HepG2 (cell line): Measurements from ENCODE around the gene PTPN2. TPM values are rescaled to one million over a fixed set of nuclear protein-coding genes. Genes with fewer than 3 reads are reported as not detected.

Experiments used
- EP300 ChIP-seq, 3 experiments: sonication (generic) in 1 of 3; formaldehyde crosslinking in 1 of 3; IDR thresholded peaks; 2 replicates each; pipeline versions ENCODE4 v1.5.1 to v1.6.1; 2011 to 2020; ENCODE audit warnings: low read depth in 2 of 3, low read length in 2 of 3, borderline replicate concordance in 1 of 3, improper control_type of control experiment in 1 of 3, mild to moderate bottlenecking in 1 of 3, missing genetic modification reagents in 1 of 3, moderate library complexity in 1 of 3
- FOXA1 ChIP-seq, 2 experiments: fragments of 450-650 bp in 1 of 2; sonication (generic) in 1 of 2; formaldehyde crosslinking in 1 of 2; IDR thresholded peaks; 2 replicates each; pipeline versions ENCODE4 v1.4.0 to v1.6.1; 2016 to 2020; ENCODE audit warnings: missing genetic modification reagents in 1 of 2
- PAF1 ChIP-seq: IDR thresholded peaks from 2 replicates; pipeline ENCODE4 v1.6.1; 2016; ENCODE audit warnings: missing genetic modification reagents, missing compliant biosample characterization
- ZFYVE20 ChIP-seq: sonication (generic); formaldehyde crosslinking; IDR thresholded peaks from 2 replicates; pipeline ENCODE4 v1.8.0; 2023; ENCODE audit warnings: low read depth, mild to moderate bottlenecking, moderate library complexity, missing genetic modification reagents, borderline replicate concordance
- ZNF24 ChIP-seq: fragments of 450-650 bp; IDR thresholded peaks from 2 replicates; pipeline ENCODE4 v1.6.1; 2017; ENCODE audit warnings: antibody characterized with exemption, mild to moderate bottlenecking
- polyA plus RNA-seq, 8 experiments: library from polyadenylated mRNA; depleted of rRNA in 3 of 8; stranded (reverse) in 7 of 8; unstranded in 1 of 8; fragments of >200 nt; fragmentation: Illumina TruSeq in 4 of 8; extraction: Trizol in 4 of 8; gene quantifications; 2 replicates each; pipeline versions ENCODE4 v1.2.1 to v1.2.3, GENCODE V29; 2011 to 2016; ENCODE audit warnings: low read depth in 4 of 8, missing spikeins in 1 of 8, mixed read lengths in 1 of 8; ENCODE audit not compliant: insufficient read depth in 1 of 8
- total RNA-seq, 5 experiments: library from RNA; depleted of rRNA; stranded (reverse); fragments of >200 nt; fragmentation: Illumina TruSeq; extraction: Trizol; gene quantifications; 2 replicates each; pipeline ENCODE4 v1.2.3, GENCODE V29; 2016; ENCODE audit warnings: low read depth in 1 of 5
- TF ChIP-seq, protein P1 (sequence below): sonication (generic); formaldehyde crosslinking; IDR thresholded peaks from 2 replicates; pipeline ENCODE4 v1.5.1; 2020; ENCODE audit warnings: mild to moderate bottlenecking, missing genetic modification reagents, borderline replicate concordance
- TF ChIP-seq, protein P2 (sequence below): IDR thresholded peaks from 2 replicates; pipeline ENCODE4 v1.6.1; 2016; ENCODE audit warnings: low read depth
- TF ChIP-seq, protein P3 (sequence below): sonication (generic); formaldehyde crosslinking; IDR thresholded peaks from 2 replicates; pipeline ENCODE4 v1.4.0; 2020; ENCODE audit warnings: missing genetic modification reagents

Gene PTPN2
- total and polyA plus RNA-seq, 2 of the 13 experiments (the other 11 are each of a cell fraction or from before 2014, with no cell fraction given), result 24.9 to 41.5 TPM

- no peak for TF ChIP-seq EP300 (IDR thresholded peaks at IDR 0.05; ENCODE audit: low read depth in 2 of 2, low read length in 2 of 2)
- TF ChIP-seq EP300 (CRISPR knock-in tag; IDR thresholded peaks at IDR 0.05; ENCODE audit: borderline replicate concordance), result no peak
- TF ChIP-seq, protein P1, sequence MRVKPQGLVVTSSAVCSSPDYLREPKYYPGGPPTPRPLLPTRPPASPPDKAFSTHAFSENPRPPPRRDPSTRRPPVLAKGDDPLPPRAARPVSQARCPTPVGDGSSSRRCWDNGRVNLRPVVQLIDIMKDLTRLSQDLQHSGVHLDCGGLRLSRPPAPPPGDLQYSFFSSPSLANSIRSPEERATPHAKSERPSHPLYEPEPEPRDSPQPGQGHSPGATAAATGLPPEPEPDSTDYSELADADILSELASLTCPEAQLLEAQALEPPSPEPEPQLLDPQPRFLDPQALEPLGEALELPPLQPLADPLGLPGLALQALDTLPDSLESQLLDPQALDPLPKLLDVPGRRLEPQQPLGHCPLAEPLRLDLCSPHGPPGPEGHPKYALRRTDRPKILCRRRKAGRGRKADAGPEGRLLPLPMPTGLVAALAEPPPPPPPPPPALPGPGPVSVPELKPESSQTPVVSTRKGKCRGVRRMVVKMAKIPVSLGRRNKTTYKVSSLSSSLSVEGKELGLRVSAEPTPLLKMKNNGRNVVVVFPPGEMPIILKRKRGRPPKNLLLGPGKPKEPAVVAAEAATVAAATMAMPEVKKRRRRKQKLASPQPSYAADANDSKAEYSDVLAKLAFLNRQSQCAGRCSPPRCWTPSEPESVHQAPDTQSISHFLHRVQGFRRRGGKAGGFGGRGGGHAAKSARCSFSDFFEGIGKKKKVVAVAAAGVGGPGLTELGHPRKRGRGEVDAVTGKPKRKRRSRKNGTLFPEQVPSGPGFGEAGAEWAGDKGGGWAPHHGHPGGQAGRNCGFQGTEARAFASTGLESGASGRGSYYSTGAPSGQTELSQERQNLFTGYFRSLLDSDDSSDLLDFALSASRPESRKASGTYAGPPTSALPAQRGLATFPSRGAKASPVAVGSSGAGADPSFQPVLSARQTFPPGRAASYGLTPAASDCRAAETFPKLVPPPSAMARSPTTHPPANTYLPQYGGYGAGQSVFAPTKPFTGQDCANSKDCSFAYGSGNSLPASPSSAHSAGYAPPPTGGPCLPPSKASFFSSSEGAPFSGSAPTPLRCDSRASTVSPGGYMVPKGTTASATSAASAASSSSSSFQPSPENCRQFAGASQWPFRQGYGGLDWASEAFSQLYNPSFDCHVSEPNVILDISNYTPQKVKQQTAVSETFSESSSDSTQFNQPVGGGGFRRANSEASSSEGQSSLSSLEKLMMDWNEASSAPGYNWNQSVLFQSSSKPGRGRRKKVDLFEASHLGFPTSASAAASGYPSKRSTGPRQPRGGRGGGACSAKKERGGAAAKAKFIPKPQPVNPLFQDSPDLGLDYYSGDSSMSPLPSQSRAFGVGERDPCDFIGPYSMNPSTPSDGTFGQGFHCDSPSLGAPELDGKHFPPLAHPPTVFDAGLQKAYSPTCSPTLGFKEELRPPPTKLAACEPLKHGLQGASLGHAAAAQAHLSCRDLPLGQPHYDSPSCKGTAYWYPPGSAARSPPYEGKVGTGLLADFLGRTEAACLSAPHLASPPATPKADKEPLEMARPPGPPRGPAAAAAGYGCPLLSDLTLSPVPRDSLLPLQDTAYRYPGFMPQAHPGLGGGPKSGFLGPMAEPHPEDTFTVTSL (CRISPR knock-in tag), result no peak
- TF ChIP-seq ZFYVE20 (CRISPR knock-in tag), result no peak
- TF ChIP-seq ZNF24, result no peak
- TF ChIP-seq, protein P2, sequence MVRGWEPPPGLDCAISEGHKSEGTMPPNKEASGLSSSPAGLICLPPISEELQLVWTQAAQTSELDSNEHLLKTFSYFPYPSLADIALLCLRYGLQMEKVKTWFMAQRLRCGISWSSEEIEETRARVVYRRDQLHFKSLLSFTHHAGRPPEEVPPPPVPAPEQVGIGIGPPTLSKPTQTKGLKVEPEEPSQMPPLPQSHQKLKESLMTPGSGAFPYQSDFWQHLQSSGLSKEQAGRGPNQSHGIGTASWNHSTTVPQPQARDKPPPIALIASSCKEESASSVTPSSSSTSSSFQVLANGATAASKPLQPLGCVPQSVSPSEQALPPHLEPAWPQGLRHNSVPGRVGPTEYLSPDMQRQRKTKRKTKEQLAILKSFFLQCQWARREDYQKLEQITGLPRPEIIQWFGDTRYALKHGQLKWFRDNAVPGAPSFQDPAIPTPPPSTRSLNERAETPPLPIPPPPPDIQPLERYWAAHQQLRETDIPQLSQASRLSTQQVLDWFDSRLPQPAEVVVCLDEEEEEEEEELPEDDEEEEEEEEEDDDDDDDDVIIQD (CRISPR knock-in tag), result no peak
- TF ChIP-seq, protein P3, sequence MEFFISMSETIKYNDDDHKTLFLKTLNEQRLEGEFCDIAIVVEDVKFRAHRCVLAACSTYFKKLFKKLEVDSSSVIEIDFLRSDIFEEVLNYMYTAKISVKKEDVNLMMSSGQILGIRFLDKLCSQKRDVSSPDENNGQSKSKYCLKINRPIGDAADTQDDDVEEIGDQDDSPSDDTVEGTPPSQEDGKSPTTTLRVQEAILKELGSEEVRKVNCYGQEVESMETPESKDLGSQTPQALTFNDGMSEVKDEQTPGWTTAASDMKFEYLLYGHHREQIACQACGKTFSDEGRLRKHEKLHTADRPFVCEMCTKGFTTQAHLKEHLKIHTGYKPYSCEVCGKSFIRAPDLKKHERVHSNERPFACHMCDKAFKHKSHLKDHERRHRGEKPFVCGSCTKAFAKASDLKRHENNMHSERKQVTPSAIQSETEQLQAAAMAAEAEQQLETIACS, result no peak
- TF ChIP-seq PAF1, result no peak
- no peak for TF ChIP-seq FOXA1 (IDR thresholded peaks at IDR 0.05)
- TF ChIP-seq FOXA1 (CRISPR knock-in tag; IDR thresholded peaks at IDR 0.05), result no peak
- TF ChIP-seq, all 625 proteins: peak for 0
Observed at GRCh38 chr18:12820506-12820905, 63.5 kb downstream of the PTPN2 start (continued).
